ENCODE results near the gene CDC5L. TPM values are rescaled to one million over a fixed set of nuclear protein-coding genes. Genes with fewer than 3 reads are reported as not detected.

The CDC5L gene
- polyA plus RNA-seq, 3 donors, result 4.9 to 10.2 (median 7.4) TPM

DNA sequence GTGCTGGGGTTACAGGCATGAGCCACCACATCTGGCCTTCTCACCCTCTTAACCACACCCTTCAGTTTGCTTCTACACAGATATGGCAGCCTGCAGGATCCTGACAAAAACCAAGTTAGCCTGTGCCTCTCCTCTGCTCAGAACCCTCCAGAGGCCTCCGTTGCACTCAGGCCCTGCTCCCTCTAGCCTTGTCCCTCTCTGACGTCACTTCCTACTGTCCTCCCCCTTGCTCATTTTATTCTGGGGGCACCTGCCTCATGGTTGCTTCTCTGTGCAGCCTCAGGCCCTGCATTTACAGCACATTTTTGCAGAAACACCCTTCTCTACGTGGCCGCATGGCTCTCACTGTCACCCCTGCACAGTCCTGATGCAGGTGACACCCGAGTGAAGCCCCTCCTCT lies 105.6 kb downstream of the CDC5L start:
- 96% methylated on average over 5 of the region's 5 CpGs for WGBS (ENCODE audit: insufficient coverage)
- DNase-seq, result no peak
- H2AFZ ChIP-seq (ENCODE audit: insufficient read depth, low read depth, low read length, poor library complexity, severe bottlenecking), result no peak overlapping the region
- TF ChIP-seq, protein P1, sequence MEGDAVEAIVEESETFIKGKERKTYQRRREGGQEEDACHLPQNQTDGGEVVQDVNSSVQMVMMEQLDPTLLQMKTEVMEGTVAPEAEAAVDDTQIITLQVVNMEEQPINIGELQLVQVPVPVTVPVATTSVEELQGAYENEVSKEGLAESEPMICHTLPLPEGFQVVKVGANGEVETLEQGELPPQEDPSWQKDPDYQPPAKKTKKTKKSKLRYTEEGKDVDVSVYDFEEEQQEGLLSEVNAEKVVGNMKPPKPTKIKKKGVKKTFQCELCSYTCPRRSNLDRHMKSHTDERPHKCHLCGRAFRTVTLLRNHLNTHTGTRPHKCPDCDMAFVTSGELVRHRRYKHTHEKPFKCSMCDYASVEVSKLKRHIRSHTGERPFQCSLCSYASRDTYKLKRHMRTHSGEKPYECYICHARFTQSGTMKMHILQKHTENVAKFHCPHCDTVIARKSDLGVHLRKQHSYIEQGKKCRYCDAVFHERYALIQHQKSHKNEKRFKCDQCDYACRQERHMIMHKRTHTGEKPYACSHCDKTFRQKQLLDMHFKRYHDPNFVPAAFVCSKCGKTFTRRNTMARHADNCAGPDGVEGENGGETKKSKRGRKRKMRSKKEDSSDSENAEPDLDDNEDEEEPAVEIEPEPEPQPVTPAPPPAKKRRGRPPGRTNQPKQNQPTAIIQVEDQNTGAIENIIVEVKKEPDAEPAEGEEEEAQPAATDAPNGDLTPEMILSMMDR (IDR thresholded peaks at IDR 0.05), result no peak
- intact Hi-C loops (cut with micrococcal nuclease), result no loop called here
- H3K9me3 ChIP-seq (replicated peaks in 1 of 2; ENCODE audit: control insufficient read depth in 1 of 2, insufficient read depth in 1 of 2, low read length in 2 of 2), result no peaks in the 10 kb centered on the region
- no peaks in the 10 kb centered on the region for H3K27me3 ChIP-seq (ENCODE audit: control insufficient read depth in 2 of 2, insufficient read depth in 2 of 2, low read length in 2 of 2)
- H3K27ac ChIP-seq (ENCODE audit: low read depth in 1 of 2, low read length in 2 of 2), result no peak overlapping the region
- Mint-ChIP-seq H3K27ac (no peak overlapping the region), H3K4me3 (no peak overlapping the region), H3K27me3 (ENCODE audit: low read depth in 3 of 3) (peaks cover 11 to 13% (median 13%) of the 10 kb centered on the region in 3 donors), H3K36me3 (no peaks in the 10 kb centered on the region), H3K4me1 (peaks cover 1% of the 10 kb centered on the region), H3K9me3 (peaks cover 0 to 1% (median 0%) of the 10 kb centered on the region in 7 donors)
- H3K4me3 ChIP-seq (replicated peaks in 1 of 3; ENCODE audit: low read depth in 2 of 3, low read length in 3 of 3), result no peak overlapping the region
- no peaks in the 10 kb centered on the region for H3K4me1 ChIP-seq (ENCODE audit: control insufficient read depth in 1 of 2, insufficient read depth in 2 of 2, low read length in 2 of 2)
- H4K20me1 ChIP-seq (ENCODE audit: insufficient read depth, low read length), result no peaks in the 10 kb centered on the region
- H3K4me2 ChIP-seq (replicated peaks; ENCODE audit: extremely low read depth, low read length, poor library complexity, severe bottlenecking), result no peak overlapping the region
- H3K79me2 ChIP-seq (ENCODE audit: insufficient read depth, low read length), result no peaks in the 10 kb centered on the region
- no peaks in the 10 kb centered on the region for H3K36me3 ChIP-seq (replicated peaks in 1 of 2; ENCODE audit: control insufficient read depth in 1 of 2, insufficient read depth in 2 of 2, low read length in 2 of 2)
- H3K9ac ChIP-seq (ENCODE audit: insufficient read depth, low read length, poor library complexity, severe bottlenecking), result no peak overlapping the region

DNA sequence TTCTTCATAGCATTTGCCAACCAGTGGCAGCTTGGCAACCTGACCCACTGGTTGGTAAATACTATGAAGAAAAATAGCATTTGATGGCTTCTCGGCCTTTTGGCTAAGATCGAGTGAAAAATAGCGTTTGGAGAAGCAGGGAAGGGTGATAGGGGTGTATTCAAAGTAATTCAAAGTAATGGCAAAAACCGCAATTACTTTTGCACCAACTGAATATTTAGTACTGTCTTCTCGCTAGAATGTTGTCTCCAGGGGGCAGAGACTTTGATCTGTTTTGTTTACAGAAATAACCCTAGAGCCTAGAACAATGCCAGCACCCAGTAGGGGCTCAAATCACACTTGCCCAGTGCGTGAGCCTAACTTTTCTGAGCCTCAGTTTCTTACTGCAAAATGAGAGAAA lies 106.1 kb downstream of the CDC5L start:
- Mint-ChIP-seq H3K4me1 (peaks cover 1% of the 10 kb centered on the region), H3K36me3 (no peaks in the 10 kb centered on the region), H3K27ac (no peak overlapping the region), H3K4me3 (no peak overlapping the region), H3K9me3 (peaks cover 0 to 2% (median 0%) of the 10 kb centered on the region in 7 donors), H3K27me3 (ENCODE audit: low read depth in 3 of 3) (peaks cover 8 to 13% (median 12%) of the 10 kb centered on the region in 3 donors)
- H4K20me1 ChIP-seq (ENCODE audit: insufficient read depth, low read length), result no peaks in the 10 kb centered on the region
- 100% methylated on average over 2 of the region's 6 CpGs for WGBS (ENCODE audit: insufficient coverage)
- no peaks in the 10 kb centered on the region for H3K9me3 ChIP-seq (replicated peaks in 1 of 2; ENCODE audit: control insufficient read depth in 1 of 2, insufficient read depth in 1 of 2, low read length in 2 of 2)
- H3K4me1 ChIP-seq (ENCODE audit: control insufficient read depth in 1 of 2, insufficient read depth in 2 of 2, low read length in 2 of 2), result no peaks in the 10 kb centered on the region
- H3K79me2 ChIP-seq (ENCODE audit: insufficient read depth, low read length), result no peaks in the 10 kb centered on the region
- intact Hi-C loops (cut with micrococcal nuclease), result no loop called here
- H3K27me3 ChIP-seq (ENCODE audit: control insufficient read depth in 2 of 2, insufficient read depth in 2 of 2, low read length in 2 of 2), result no peaks in the 10 kb centered on the region
- TF ChIP-seq, protein P1 (IDR thresholded peaks at IDR 0.05), result no peak
- H3K27ac ChIP-seq (ENCODE audit: low read depth in 1 of 2, low read length in 2 of 2), result no peak overlapping the region
- H3K36me3 ChIP-seq (replicated peaks in 1 of 2; ENCODE audit: control insufficient read depth in 1 of 2, insufficient read depth in 2 of 2, low read length in 2 of 2), result no peaks in the 10 kb centered on the region
- H3K4me2 ChIP-seq (replicated peaks; ENCODE audit: extremely low read depth, low read length, poor library complexity, severe bottlenecking), result no peak overlapping the region
- H2AFZ ChIP-seq (ENCODE audit: insufficient read depth, low read depth, low read length, poor library complexity, severe bottlenecking), result no peak overlapping the region
- no peak overlapping the region for H3K4me3 ChIP-seq (replicated peaks in 1 of 3; ENCODE audit: low read depth in 2 of 3, low read length in 3 of 3)
- DNase-seq, result no peak
- H3K9ac ChIP-seq (ENCODE audit: insufficient read depth, low read length, poor library complexity, severe bottlenecking), result no peak overlapping the region
